GM19193 (cell line): ENCODE results near the gene NCKAP5.

ENCODE experiments used
- POLR2A ChIP-seq: IDR thresholded peaks from 4 replicates; pipeline ENCODE4 v1.6.1; 2011; ENCODE audit not compliant: insufficient read depth, insufficient read length; ENCODE audit errors: extremely low read depth

Gene NCKAP5

GRCh38 chr2:132776287-132776686, 792.0 kb downstream of the NCKAP5 start:
- no peak for TF ChIP-seq POLR2A

GRCh38 chr2:132774189-132774588, 794.1 kb downstream of the NCKAP5 start:
- no peak for TF ChIP-seq POLR2A

GRCh38 chr2:132773331-132773730, 794.9 kb downstream of the NCKAP5 start:
- TF ChIP-seq POLR2A: no peak

- TF ChIP-seq POLR2A: no peak
Measured at GRCh38 chr2:132772340-132772739, 795.9 kb downstream of the NCKAP5 start.

- TF ChIP-seq POLR2A: no peak
Measured at GRCh38 chr2:132766573-132766972, 801.7 kb downstream of the NCKAP5 start.

GRCh38 chr2:132761437-132761836, 806.8 kb downstream of the NCKAP5 start:
- no peak for TF ChIP-seq POLR2A

- no peak for TF ChIP-seq POLR2A
Measured at GRCh38 chr2:132760971-132761370, 807.3 kb downstream of the NCKAP5 start.

GRCh38 chr2:132760405-132760804, 807.9 kb downstream of the NCKAP5 start:
- no peak for TF ChIP-seq POLR2A

- no peak for TF ChIP-seq POLR2A
Measured at GRCh38 chr2:132758995-132759394, 809.3 kb downstream of the NCKAP5 start.

- no peak for TF ChIP-seq POLR2A
Measured at GRCh38 chr2:132757676-132758075, 810.6 kb downstream of the NCKAP5 start.

- TF ChIP-seq POLR2A: no peak
Measured at GRCh38 chr2:132757002-132757589, 811.2 kb downstream of the NCKAP5 start.

GRCh38 chr2:132754867-132755472, 813.3 kb downstream of the NCKAP5 start:
- TF ChIP-seq POLR2A: no peak

GRCh38 chr2:132754392-132754791, 813.9 kb downstream of the NCKAP5 start:
- TF ChIP-seq POLR2A: no peak

GRCh38 chr2:132752421-132753206, 815.6 kb downstream of the NCKAP5 start:
- no peak for TF ChIP-seq POLR2A

GRCh38 chr2:132751836-132752235, 816.4 kb downstream of the NCKAP5 start:
- no peak for TF ChIP-seq POLR2A

- no peak for TF ChIP-seq POLR2A
Measured at GRCh38 chr2:132750606-132751005, 817.7 kb downstream of the NCKAP5 start.
